GM19043 (cell line): ENCODE results near the gene OAF.

Source experiments
- ATAC-seq: cut with Tn5 transposase; IDR thresholded peaks from one replicate; pipeline ENCODE4 v1.9.1; 2021; ENCODE audit warnings: low read depth; ENCODE audit not compliant: unreplicated experiment

The OAF gene

GRCh38 chr11:120182790-120183491 is 27.9 kb upstream of the OAF start:
- ATAC-seq = no peak

DNA sequence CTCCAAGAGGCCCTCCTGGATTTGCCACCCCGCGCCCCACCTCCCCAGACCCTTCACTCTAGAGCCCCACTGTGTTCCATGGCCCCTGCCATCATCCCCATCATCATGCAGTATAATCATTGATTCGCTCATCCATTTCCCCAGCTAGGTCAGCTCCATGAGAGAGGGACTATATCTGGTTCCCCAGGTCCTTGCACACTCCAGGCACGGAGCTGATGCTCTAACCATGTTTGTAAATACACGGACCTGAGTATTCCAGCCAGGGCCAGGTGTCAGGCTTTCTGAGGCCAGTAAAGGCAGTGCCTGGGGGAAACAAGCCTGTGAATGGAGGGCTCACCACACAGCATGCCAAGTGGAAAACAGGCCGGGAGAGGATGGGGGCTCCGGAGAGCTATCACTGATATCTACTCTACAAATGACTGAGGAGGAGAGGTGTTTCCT is 27.1 kb upstream of the OAF start:
- no peak for ATAC-seq

GRCh38 chr11:120184371-120184945 is 26.4 kb upstream of the OAF start:
- no peak for ATAC-seq

DNA sequence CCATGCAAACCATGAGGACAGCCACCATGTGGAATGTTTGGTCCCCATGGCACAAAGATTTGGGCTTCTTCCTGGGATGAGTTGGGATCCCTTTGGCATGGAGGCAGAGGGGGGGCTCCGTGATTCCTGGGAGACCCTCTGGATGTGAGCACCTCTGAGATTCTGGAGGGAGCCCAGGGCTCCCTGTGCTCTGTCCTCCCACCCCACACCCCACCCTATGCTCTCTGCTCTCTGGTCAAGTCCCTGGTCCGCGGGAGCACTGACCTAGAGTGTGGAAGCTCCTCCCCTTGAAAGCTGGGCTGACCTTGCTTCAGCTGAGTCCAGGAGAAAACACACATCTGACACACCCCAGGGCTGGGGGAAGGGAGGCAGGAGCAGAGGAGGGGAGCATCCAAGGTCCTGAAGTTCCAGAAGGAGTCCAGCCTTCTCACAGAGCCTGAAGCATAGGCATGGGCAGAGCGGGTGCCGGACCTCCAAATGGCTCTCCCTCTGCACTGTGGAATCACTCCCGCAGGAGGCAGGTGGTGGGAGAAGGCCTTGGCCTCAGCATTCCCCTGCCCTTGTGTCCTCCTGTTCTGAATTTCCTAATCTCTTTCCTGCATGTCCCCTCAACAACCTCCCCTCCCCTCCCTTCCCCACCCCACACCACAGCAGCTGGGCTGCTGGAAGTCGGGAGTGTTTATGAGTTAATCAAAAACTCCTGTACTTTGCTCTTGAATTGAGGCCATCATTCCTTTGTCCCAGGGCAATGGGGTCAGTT is 25.7 kb upstream of the OAF start:
- no peak for ATAC-seq

DNA sequence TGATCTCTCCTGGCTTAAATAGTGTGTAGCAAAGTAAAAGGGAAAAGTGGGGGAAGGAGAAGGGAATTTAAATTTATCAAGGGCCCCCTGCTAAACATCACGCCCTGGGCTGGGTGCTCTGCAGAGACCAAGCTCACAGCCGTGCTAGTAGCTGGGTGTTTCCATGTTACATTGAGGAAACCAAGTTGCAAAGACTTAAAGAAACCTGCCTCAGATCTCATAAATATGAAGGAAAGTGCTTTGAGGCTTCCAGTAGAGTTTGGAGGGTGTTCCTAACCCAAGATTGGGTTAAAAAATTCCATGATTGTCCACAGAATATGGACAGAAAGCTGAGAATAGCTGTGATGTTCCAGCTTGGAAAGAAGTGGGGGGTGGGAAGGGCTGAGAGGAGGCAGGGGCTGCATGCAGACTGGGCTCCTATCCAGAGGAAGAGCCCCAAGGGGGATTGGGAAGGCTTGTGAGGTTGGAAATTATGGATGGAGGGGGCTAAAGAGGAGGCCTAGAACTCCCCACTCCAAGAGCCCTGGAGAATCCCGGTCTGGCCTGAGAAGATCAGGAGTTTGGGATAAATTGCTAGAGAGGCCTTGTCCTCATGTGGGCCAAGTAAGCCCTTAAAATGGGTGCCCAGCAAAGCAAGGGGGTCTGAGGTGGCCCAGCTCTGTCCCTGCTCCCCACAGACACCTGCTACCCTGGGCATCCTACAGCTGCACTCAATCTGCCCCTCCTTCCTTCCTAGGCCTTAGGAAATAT is 25.0 kb upstream of the OAF start:
- ATAC-seq = no peak

- ATAC-seq = no peak
Measured at GRCh38 chr11:120186456-120186773, 24.4 kb upstream of the OAF start.

- no peak for ATAC-seq
Measured at GRCh38 chr11:120186774-120187591, 23.8 kb upstream of the OAF start.

- ATAC-seq = no peak
Measured at GRCh38 chr11:120188371-120188770, 22.5 kb upstream of the OAF start.

DNA sequence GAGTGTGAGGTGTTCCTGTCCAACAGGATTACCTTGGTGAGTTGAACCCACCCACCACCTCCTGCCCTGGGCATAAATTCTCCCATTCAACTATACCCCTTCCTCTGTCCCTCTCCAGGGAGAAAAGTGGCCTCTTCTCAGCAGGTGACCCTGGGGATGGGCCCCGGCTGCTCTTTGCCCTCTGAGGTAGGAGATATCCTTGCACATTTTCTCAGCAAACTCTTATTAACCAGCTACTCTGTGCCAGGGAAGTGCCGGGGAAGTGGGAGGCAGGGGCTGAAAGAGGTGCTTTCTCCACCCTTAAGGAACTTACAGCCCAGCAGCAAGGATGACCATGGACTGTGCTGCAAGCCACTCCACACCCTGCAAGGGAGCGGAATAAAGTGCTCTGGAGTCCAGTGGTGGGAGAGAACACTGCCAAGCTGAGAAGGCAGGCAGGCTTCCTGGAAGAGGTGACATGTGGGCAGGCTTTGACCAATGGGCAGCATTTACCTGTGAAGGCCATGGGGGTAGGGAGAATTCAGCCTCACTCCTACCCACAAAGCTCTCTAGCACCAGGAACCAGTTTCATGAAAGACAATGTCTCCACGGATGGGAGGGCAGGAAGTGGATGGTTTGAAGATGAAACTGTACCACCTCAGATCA is 21.9 kb upstream of the OAF start:
- no peak for ATAC-seq

DNA sequence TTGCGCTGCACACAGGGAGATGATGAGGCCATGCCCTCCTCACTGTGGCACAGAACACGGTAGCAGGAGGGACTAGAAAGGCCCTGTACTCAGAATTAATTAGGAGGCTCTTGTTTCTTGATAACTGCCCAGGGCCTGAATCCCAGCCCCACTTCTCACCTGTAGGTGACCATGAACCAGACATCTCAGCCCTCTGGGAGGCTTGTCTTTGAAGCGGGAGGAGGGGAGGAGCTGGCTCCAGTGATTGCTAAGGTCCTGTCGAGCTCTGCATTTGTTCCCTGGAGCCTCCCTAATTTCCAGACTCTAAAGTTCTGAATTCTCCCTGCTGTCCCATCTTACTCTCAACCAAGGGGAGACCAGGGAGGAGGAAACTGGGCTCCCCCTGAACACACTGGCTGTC is 19.8 kb upstream of the OAF start:
- no peak for ATAC-seq

DNA sequence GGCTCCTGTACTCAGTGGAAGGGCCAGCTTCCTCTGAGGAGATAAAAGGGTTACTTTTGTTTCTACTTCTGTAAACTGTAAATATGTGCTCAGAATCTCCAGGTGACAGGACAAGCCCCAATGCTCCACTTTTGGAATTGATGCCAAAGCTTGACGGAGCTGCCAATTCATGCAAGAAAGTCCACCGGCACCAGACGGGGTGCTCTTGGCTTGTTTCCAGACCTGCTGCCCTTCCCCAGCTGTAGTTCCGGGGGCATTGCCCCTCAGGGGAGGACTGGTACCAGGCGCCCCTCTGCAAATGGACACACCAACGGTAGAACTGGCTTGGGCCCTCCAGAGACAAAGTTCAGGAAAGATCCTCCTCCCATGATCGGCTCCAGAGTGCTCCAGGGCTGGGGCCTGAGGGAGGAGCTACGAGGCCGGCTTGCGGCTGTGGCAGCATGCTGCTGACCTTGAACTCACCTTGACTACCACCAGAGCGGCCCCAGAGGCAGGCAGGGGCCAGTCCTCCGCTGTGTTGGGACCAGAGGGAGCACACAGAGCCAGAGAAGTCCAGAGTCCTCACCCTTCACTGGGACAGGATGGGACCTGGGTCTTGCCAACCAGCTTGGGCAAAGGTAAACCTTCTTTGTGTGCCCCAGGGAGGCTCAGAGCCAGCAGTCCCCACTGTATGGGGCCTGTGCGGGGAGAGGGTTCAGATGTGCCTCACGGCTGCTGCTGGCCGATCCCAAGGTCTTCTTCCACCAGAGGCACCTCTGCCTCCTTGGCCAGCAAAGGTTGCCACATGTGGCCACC is 17.8 kb upstream of the OAF start:
- no peak for ATAC-seq

GRCh38 chr11:120194166-120194565 is 16.7 kb upstream of the OAF start:
- ATAC-seq = no peak

DNA sequence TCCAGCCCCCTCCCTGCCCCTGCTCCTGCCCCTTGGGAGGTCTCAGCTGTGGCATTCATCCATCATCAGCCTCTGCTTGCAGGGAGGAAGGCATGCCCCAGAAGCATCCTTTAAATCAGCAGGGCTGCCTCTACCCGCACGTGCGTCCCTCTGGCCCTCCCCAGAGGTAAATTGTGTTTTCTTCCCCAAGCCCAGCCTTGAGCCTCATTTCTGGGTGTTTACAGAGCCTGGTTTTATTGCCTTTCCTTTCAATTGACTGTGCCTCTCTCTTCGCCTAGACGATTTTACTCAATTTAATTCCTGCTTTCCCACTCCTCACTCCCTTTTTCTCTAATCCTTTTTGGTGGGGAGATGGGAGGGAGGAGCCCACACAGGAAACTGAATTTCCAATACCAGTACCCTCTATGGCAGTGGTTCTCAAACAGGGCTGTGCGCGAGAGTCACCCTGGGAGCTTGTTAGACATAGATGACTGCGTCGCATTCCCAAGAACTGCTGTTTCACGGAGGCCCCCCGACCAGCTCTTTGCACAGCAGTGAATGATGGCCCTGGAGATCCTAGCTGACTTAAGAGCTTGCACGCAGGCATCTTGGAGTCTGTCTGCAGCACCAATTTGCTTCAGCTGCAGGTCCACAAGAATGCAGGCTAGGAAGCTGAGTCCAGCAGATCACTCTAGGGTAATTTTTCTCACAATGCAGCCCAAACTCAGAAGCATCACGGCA is 15.1 kb upstream of the OAF start:
- ATAC-seq = no peak

DNA sequence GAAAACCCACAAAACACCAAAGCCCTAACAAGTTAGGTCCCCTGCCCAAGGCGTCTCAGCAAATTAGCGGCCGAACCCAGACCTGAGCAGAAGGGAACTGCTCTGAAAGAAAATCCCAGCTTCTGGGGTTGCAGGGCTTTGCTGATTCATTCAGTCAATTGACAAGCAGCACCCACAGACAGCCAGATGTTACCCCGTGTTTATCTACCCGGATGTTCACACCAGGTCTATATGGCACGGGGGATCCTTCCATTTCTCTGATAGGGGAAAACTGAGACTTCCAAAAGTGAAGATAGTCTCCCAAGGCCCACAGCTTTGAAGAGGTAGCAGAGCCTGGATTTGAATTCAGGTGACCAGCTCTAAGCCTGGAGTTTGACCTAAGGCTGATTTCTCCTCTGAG is 14.0 kb upstream of the OAF start:
- no peak for ATAC-seq

DNA sequence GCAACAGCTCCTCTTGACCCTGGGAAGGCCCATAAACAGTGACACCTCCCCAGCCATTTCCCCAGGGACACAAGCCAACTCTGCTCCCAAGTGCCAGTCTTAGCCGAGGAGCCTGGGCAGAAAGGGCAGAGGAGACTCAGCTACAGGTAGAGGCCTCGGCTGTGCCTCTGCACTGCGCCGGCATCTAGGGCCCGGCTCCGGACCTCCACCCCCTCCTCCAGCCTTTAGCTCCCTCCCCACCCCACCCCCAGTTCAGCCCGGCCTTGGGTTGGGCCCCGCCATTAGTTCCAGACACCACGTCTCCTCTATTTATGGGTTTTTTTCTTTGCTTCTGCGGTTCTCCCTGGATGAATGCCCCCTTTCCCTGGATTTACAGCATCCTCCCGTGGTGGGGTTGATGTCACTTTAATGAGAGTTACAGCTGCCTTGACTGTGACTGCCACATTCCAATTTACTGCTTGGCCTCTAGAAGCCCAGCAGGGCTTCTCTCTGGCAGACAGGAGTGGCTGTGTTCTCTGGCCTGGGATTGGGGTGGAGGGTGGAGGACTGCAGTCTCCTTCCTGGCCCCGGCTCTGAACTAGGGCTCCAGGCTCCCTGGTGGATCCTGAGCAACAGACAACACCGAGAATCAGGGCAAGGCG is 13.5 kb upstream of the OAF start:
- no peak for ATAC-seq

- ATAC-seq = no peak
Measured at GRCh38 chr11:120197977-120198376, 12.9 kb upstream of the OAF start.

DNA sequence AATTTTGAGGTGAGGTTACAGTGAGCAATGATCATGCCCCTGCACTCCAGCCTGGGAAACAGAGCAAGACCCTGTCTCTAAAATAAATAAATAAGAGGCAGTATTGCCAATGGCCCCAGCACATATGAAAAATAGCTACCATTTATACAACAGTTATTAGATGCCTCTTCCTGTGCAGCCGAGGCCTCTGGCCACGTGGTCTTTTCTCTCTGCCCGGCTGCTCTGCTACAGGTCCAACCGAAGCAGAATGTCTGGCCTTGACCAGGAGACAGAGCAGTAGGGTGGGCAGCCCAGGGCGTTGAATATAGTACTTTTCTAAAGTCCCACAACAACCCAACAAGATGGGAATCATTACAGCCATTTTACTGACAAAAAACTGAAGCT is 12.4 kb upstream of the OAF start:
- no peak for ATAC-seq

- ATAC-seq = no peak
Measured at GRCh38 chr11:120198787-120199469, 11.9 kb upstream of the OAF start.
